Measurements from ENCODE around the gene ITGB1BP1.

Gene ITGB1BP1

GRCh38 chr2:9460441-9461017 is 37.2 kb upstream of the ITGB1BP1 start:
- no peak for TF ChIP-seq REST (IDR thresholded peaks at IDR 0.05; ENCODE audit: insufficient replicate concordance, low read depth)
- no peak for TF ChIP-seq GABPA (IDR thresholded peaks at IDR 0.05; ENCODE audit: low read depth)
- TF ChIP-seq POLR2AphosphoS5 (IDR thresholded peaks at IDR 0.05; ENCODE audit: low read depth), result no peak
- no peak for TF ChIP-seq CTCF (IDR thresholded peaks at IDR 0.05; ENCODE audit: insufficient read depth, low read length)
- TF ChIP-seq SPI1 (IDR thresholded peaks at IDR 0.05; ENCODE audit: borderline replicate concordance, low read depth), result no peak
- H3K4me3 ChIP-seq (replicated peaks; ENCODE audit: insufficient read depth, low read length), result no peak overlapping the region
- H3K27ac ChIP-seq (replicated peaks), result no peak overlapping the region
- H3K27me3 ChIP-seq (ENCODE audit: insufficient read depth, poor library complexity, severe bottlenecking), result no peaks in the 10 kb centered on the region
- DNase-seq (ENCODE audit: low read depth in 1 of 2, low spot score in 1 of 2), result no peak

- no peak for DNase-seq (ENCODE audit: low read depth in 1 of 2, low spot score in 1 of 2)
- no peak overlapping the region for H3K27ac ChIP-seq (replicated peaks)
- no peak overlapping the region for H3K4me3 ChIP-seq (replicated peaks; ENCODE audit: insufficient read depth, low read length)
- H3K27me3 ChIP-seq (ENCODE audit: insufficient read depth, poor library complexity, severe bottlenecking), result no peaks in the 10 kb centered on the region
- TF ChIP-seq GABPA (IDR thresholded peaks at IDR 0.05; ENCODE audit: low read depth), result no peak
- TF ChIP-seq REST (IDR thresholded peaks at IDR 0.05; ENCODE audit: insufficient replicate concordance, low read depth), result no peak
- no peak for TF ChIP-seq SPI1 (IDR thresholded peaks at IDR 0.05; ENCODE audit: borderline replicate concordance, low read depth)
- no peak for TF ChIP-seq CTCF (IDR thresholded peaks at IDR 0.05; ENCODE audit: insufficient read depth, low read length)
- no peak for TF ChIP-seq POLR2AphosphoS5 (IDR thresholded peaks at IDR 0.05; ENCODE audit: low read depth)
Observed at GRCh38 chr2:9451231-9451630, 27.9 kb upstream of the ITGB1BP1 start.

- no peak for DNase-seq (ENCODE audit: low read depth in 1 of 2, low spot score in 1 of 2)
- H3K27ac ChIP-seq (replicated peaks), result no peak overlapping the region
- H3K4me3 ChIP-seq (replicated peaks; ENCODE audit: insufficient read depth, low read length), result no peak overlapping the region
- TF ChIP-seq SPI1 (IDR thresholded peaks at IDR 0.05; ENCODE audit: borderline replicate concordance, low read depth), result no peak
- TF ChIP-seq REST (IDR thresholded peaks at IDR 0.05; ENCODE audit: insufficient replicate concordance, low read depth), result no peak
- TF ChIP-seq GABPA (IDR thresholded peaks at IDR 0.05; ENCODE audit: low read depth), result no peak
- TF ChIP-seq CTCF (IDR thresholded peaks at IDR 0.05; ENCODE audit: insufficient read depth, low read length), result no peak
- no peak for TF ChIP-seq POLR2AphosphoS5 (IDR thresholded peaks at IDR 0.05; ENCODE audit: low read depth)
- H3K27me3 ChIP-seq (ENCODE audit: insufficient read depth, poor library complexity, severe bottlenecking), result no peaks in the 10 kb centered on the region
Observed at GRCh38 chr2:9445089-9445488, 21.8 kb upstream of the ITGB1BP1 start.

All from HL-60 (cell line).